Epithelial cell of proximal tubule (primary cell): ENCODE results near the gene BCL2. TPM values are rescaled to one million over a fixed set of nuclear protein-coding genes. Genes with fewer than 3 reads are reported as not detected.

Experiments
- DNase-seq: peaks from one replicate; pipeline ENCODE4 v3.0.0-alpha.2; 2011; ENCODE audit warnings: low read depth
- H3K4me3 ChIP-seq: 2 replicates; pipeline ENCODE4 v1.5.1; 2011; ENCODE audit warnings: low read depth, mild to moderate bottlenecking, low read length
- CTCF ChIP-seq: conservative IDR thresholded peaks from 2 replicates; pipeline ENCODE4 v1.5.1; 2012; ENCODE audit warnings: low read depth, mild to moderate bottlenecking, low read length
- total RNA-seq: library from RNA; depleted of rRNA; stranded (reverse); fragments of >200 nt; gene quantifications from 2 replicates; pipeline ENCODE4 v1.2.3, GENCODE V29; 2015

BCL2 gene
- total RNA-seq, 1 donor from 2014 or later: 4.7 TPM

GRCh38 chr18:63146828-63147409 is 172.7 kb downstream of the BCL2 start:
- no peak overlapping the region for H3K4me3 ChIP-seq
- DNase-seq: no peak
- no peak for TF ChIP-seq CTCF

GRCh38 chr18:63145851-63146555 is 173.6 kb downstream of the BCL2 start:
- no peak for TF ChIP-seq CTCF
- H3K4me3 ChIP-seq: no peak overlapping the region
- no peak for DNase-seq

GRCh38 chr18:63145166-63145850 is 174.3 kb downstream of the BCL2 start:
- DNase-seq: no peak
- no peak for TF ChIP-seq CTCF
- no peak overlapping the region for H3K4me3 ChIP-seq

- no peak for DNase-seq
- no peak for TF ChIP-seq CTCF
- no peak overlapping the region for H3K4me3 ChIP-seq
These were observed 174.8 kb downstream of the BCL2 start for GRCh38 chr18:63144748-63145147.

GRCh38 chr18:63143330-63143771 is 176.2 kb downstream of the BCL2 start:
- no peak overlapping the region for H3K4me3 ChIP-seq
- no peak for TF ChIP-seq CTCF
- DNase-seq: no peak

GRCh38 chr18:63142594-63143225 is 176.9 kb downstream of the BCL2 start:
- no peak for DNase-seq
- no peak for TF ChIP-seq CTCF
- no peak overlapping the region for H3K4me3 ChIP-seq
